GM21367 (cell line): ENCODE measurements around the gene JAML.

Experiments used
- ATAC-seq: cut with Tn5 transposase; IDR thresholded peaks from one replicate; pipeline ENCODE4 v1.9.1; 2021; ENCODE audit not compliant: unreplicated experiment

The JAML gene

GRCh38 chr11:118240999-118241763 lies 16.4 kb upstream of the JAML start:
- ATAC-seq, result peak; percentile 69

- ATAC-seq, result no peak
Observed at GRCh38 chr11:118239509-118240205, 14.8 kb upstream of the JAML start.

DNA sequence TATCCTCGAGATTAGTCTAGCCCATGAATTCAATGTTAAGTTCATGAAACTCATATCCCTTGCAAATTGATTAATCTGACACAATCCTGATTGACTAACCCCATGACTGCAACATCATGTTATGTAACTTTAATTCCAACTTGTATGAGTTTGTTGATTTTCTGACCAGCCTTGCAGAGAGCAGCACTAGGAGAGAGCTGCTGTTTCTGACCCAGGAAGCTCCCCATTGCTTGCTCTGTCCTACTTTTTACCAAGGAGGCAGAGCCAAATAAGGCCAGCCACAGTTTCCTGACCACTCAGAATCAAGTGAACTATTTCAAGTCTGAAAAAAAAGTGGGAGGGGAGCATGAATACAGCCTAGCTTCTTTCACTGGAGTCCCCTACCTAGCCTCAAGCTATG lies 14.1 kb upstream of the JAML start:
- ATAC-seq, result no peak

- no peak for ATAC-seq
Observed at GRCh38 chr11:118238421-118238820, 13.6 kb upstream of the JAML start.

GRCh38 chr11:118236170-118236569 lies 11.4 kb upstream of the JAML start:
- no peak for ATAC-seq

- no peak for ATAC-seq
Observed at GRCh38 chr11:118234833-118235232, 10.0 kb upstream of the JAML start.

DNA sequence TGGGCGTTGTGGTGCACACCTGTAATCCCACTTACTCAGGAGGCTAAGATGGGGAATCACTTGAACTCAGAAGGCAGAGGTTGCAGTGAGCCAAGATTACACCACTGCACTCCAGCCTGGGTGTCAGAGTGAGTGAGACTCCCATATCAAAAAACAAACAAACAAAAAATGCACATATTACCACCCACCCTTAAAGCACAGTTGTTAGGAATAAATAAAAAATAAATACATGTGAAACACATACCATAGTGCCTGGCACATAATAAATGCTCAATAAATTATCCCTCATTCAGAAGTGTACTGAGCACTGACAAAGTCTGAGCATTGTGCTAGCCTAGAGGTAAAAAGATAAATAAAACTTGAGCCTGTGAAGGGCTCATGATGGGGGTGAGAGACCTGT lies 9.0 kb upstream of the JAML start:
- ATAC-seq, result no peak

DNA sequence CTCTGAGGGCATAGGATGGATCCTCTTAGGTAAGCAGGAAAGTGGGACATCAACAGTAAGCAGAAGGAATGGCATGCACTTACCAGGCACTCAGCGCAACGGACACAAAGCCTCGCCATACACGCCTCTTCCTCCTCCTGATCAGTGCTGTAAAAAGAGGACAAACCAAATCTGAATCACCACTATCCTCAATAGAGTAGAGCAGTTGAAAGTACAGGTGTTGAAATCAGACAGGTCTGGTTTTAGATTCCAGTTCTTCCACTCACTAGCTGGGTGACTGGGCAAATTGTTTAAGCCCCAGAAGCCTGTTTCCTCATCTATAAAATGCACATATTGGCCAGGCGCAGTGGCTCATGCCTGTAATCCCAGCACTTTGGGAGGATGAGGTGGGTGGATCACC lies 8.6 kb upstream of the JAML start:
- ATAC-seq, result no peak

- ATAC-seq, result no peak
Observed at GRCh38 chr11:118232659-118233058, 7.8 kb upstream of the JAML start.

- no peak for ATAC-seq
Observed at GRCh38 chr11:118231461-118231860, 6.7 kb upstream of the JAML start.

DNA sequence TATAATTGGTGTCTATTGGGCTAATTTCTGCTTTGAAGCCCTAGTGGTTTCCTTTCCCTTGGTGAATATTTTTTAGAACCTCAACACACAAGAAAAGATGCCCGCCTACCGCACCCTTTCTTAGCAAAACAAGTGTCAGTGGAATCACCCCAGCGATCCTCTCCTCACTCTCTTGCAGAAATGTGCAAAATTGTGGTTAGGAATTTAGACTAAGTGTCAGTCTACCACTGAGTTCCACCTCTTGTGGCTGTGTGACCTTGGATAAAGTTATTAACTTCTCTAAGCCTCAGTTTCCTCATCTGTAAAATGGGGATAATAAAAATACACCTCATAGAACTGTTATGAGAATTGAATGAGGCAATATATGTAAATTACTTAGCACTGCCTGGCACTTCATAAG lies 5.3 kb upstream of the JAML start:
- no peak for ATAC-seq

GRCh38 chr11:118229274-118229847 lies 4.5 kb upstream of the JAML start:
- no peak for ATAC-seq

DNA sequence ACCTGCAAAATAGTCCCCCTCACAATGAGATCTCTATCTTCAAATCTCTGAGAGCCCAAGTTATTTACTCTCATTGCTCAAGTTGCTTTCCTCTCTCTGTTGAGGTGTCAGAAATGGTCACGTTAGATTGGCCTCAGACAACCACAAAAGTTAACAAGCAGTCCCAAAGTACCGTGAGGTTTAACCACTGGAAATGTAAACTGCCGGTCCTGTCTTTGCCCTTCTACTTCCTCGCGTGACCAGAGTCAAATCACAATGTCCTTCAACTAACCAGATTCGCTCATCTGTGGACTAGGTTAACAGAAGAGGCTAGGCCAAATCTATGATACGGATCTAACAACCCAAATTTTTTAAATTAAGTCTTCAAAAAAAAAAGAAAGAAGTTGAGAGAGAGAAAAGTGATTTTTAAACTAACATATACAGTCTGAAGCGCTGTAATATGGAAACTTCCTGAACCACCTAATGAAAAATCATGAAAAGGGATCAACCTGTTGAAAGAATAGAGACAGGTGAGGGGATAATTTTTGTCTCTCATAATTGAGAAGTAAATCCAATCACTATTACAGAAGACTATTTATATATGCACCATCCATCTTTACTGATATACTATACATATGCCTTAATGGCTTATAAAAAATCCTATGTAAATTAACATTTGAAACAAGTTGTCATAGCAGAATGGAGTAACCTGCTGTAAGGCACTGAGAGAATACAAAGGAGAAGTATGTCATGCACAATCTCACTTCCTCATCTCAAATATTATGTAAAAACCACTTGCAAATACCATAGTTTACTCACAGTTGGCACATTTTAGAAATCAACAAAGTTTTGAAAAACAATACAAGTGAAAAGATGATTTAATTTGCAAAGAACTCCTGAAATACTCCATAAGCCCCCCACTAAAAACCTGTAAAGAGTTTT lies 3.3 kb upstream of the JAML start:
- peak; percentile 56 for ATAC-seq

- ATAC-seq, result no peak
Observed at GRCh38 chr11:118226781-118227180, 2.0 kb upstream of the JAML start.

DNA sequence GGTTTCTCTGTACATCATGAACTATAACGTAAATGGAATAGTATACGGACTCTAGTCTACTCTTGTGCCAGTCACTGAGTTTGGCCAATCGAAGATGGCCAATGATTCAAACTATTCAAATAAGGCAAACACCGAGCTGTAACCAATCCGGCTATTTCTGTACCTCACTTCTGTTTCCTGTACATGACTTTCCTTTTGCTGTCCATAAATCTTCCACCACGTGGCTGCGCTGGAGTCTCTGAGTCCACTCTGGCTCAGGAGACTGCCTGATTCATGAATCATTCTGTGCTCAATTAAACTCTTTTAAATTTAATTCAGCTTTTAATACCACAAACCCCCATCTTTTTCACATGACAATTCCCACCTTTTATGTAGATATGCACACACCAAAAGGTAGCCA lies 1.5 kb upstream of the JAML start:
- no peak for ATAC-seq

GRCh38 chr11:118223992-118224391 lies 819 bp downstream of the JAML start:
- ATAC-seq, result no peak

- no peak for ATAC-seq
Observed at GRCh38 chr11:118223570-118223969, 1.2 kb downstream of the JAML start.

- no peak for ATAC-seq
Observed at GRCh38 chr11:118222437-118222836, 2.4 kb downstream of the JAML start.

GRCh38 chr11:118221419-118221818 lies 3.4 kb downstream of the JAML start:
- no peak for ATAC-seq

GRCh38 chr11:118219732-118220131 lies 5.1 kb downstream of the JAML start:
- no peak for ATAC-seq

DNA sequence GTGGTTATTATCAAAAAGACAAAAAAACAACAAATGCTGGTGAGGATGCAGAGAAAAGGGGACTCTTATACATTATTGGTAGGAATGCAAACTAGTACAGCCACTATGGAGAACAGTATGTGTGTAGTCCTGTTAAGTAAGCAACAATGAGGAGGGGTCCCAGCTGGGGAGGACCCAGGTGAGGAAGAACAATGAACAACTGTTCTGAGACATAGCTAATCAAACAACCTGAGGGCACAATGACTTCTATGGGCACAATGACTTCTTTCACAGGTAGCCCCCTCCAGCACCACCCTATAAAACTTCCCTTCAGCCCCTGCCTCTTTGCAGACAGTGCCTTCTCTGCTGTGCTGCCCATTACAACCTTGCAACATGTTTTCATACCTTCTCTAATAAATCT lies 5.6 kb downstream of the JAML start:
- no peak for ATAC-seq
